Kidney (tissue), 14 donors: ENCODE data around the gene PTPRM. TPM values are rescaled to one million over a fixed set of nuclear protein-coding genes. Genes with fewer than 3 reads are reported as not detected.
A peak's percentile ranks its signal among the peaks of the same experiment; 100 is the strongest.

ENCODE experiments used
- DNase-seq, 5 donors: peaks; one replicate each; pipeline ENCODE4 v3.0.0-alpha.2; 2013 to 2020
- FAIRE-seq: peaks from 2 replicates; lab custom pipeline; 2012; peaks lifted over from hg19 to GRCh38; lab: Jason Lieb, UNC
- H3K27ac ChIP-seq, 2 donors: one replicate each; pipeline ENCODE4 v1.7.0; 2013; ENCODE audit warnings: low read depth in 2 of 2, low read length in 2 of 2, inconsistent platforms in 1 of 2
- H3K27me3 ChIP-seq: one replicate; pipeline ENCODE4 v1.7.1; 2013; ENCODE audit warnings: low read length, inconsistent platforms; ENCODE audit not compliant: control insufficient read depth, insufficient read depth
- H3K36me3 ChIP-seq, 3 donors: one replicate each; pipeline versions ENCODE4 v1.7.0 to v1.7.1; 2013; ENCODE audit warnings: low read length in 3 of 3, control low read depth in 1 of 3, inconsistent platforms in 1 of 3; ENCODE audit not compliant: insufficient read depth in 3 of 3, control insufficient read depth in 2 of 3
- H3K4me1 ChIP-seq, 3 donors: one replicate each; pipeline versions ENCODE4 v1.7.0 to v1.7.1; 2013; ENCODE audit warnings: low read length in 3 of 3, inconsistent platforms in 1 of 3, low read depth in 1 of 3; ENCODE audit not compliant: control insufficient read depth in 2 of 3, insufficient read depth in 2 of 3
- H3K4me3 ChIP-seq, 3 donors: one replicate each; pipeline versions ENCODE4 v1.7.0 to v1.8.1; 2013; ENCODE audit warnings: low read length in 3 of 3, control low read depth in 1 of 3, inconsistent platforms in 1 of 3
- H3K9ac ChIP-seq, 3 donors: one replicate each; pipeline versions ENCODE4 v1.7.0 to v1.7.1; 2013; ENCODE audit warnings: low read length in 3 of 3, control low read depth in 1 of 3, inconsistent platforms in 1 of 3
- H3K9me3 ChIP-seq, 3 donors: one replicate each; pipeline versions ENCODE4 v1.7.0 to v1.7.1; 2013; ENCODE audit warnings: low read length in 3 of 3, control low read depth in 1 of 3, inconsistent platforms in 1 of 3; ENCODE audit not compliant: control insufficient read depth in 2 of 3, insufficient read depth in 1 of 3
- intact Hi-C: fragments of 100-400 bp; cut with DNase I; formaldehyde crosslinking; loops from one replicate; pipeline ENCODE4 v1.11.1; 2022
- polyA plus RNA-seq: library from polyadenylated mRNA; stranded (reverse); fragments of 350-450 nt; fragmentation: Illumina TruSeq; extraction: RNeasy Lipid Tissue Mini Kit (QIAGEN cat#74804); gene quantifications from one replicate; pipeline ENCODE4 v1.2.3, GENCODE V29; 2014; ENCODE audit warnings: low read depth, low replicate concordance; ENCODE audit not compliant: insufficient read depth
- total RNA-seq: library from RNA; stranded (reverse); fragmentation: NEBNext Ultra II Directional; extraction: Animal tissue kit (Norgen Biotek cat#: 25700); gene quantifications from one replicate; pipeline ENCODE4 v1.2.1, GENCODE V29; 2021
- TF ChIP-seq, protein P1 (sequence below): IDR thresholded peaks from 3 replicates; pipeline ENCODE4 v1.5.1; 2012; ENCODE audit warnings: mild to moderate bottlenecking, moderate library complexity, borderline replicate concordance; ENCODE audit not compliant: insufficient read depth; ENCODE audit errors: extremely low read depth
- donor health status: control.
- donor health status: control.
- donor health status: control.
- donor health status: control.
- donor health status: control.
- donor health status: DM: yes; HTN: yes; CAD: no.
- donor health status: Normal renal cell carcinoma (clear cell type).

PTPRM gene
- total and polyA plus RNA-seq, 2 donors from 2014 or later = 52.4 to 98.9 TPM

- H3K9ac ChIP-seq = no peak overlapping the region
- TF ChIP-seq, protein P1, sequence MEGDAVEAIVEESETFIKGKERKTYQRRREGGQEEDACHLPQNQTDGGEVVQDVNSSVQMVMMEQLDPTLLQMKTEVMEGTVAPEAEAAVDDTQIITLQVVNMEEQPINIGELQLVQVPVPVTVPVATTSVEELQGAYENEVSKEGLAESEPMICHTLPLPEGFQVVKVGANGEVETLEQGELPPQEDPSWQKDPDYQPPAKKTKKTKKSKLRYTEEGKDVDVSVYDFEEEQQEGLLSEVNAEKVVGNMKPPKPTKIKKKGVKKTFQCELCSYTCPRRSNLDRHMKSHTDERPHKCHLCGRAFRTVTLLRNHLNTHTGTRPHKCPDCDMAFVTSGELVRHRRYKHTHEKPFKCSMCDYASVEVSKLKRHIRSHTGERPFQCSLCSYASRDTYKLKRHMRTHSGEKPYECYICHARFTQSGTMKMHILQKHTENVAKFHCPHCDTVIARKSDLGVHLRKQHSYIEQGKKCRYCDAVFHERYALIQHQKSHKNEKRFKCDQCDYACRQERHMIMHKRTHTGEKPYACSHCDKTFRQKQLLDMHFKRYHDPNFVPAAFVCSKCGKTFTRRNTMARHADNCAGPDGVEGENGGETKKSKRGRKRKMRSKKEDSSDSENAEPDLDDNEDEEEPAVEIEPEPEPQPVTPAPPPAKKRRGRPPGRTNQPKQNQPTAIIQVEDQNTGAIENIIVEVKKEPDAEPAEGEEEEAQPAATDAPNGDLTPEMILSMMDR = no peak
- no peak overlapping the region for H3K27ac ChIP-seq
- no peak overlapping the region for H3K4me3 ChIP-seq
- FAIRE-seq = no peak
- no peaks in the 10 kb centered on the region for H3K9me3 ChIP-seq
- no peaks in the 10 kb centered on the region for H3K27me3 ChIP-seq
- peaks cover 0 to 4% (median 0%) of the 10 kb centered on the region in 3 donors for H3K4me1 ChIP-seq
- no peaks in the 10 kb centered on the region for H3K36me3 ChIP-seq
- intact Hi-C loops = no loop called here
- DNase-seq = peak in 2 of 5 donors; percentile 17 to 31
These were observed 255.6 kb downstream of the PTPRM start for GRCh38 chr18:7822435-7823331.

GRCh38 chr18:7824970-7825369 is 257.9 kb downstream of the PTPRM start:
- TF ChIP-seq, protein P1 = no peak
- Histone ChIP-seq H3K27me3 (no peaks in the 10 kb centered on the region), H3K9me3 (no peaks in the 10 kb centered on the region), H3K4me1 (peaks cover 0 to 4% (median 0%) of the 10 kb centered on the region in 3 donors), H3K36me3 (no peaks in the 10 kb centered on the region), H3K9ac (no peak overlapping the region), H3K4me3 (no peak overlapping the region), H3K27ac (no peak overlapping the region)
- intact Hi-C loops = no loop called here
- FAIRE-seq (no peak), DNase-seq (peak in 2 of 5 donors; percentile 27 to 77)

DNA sequence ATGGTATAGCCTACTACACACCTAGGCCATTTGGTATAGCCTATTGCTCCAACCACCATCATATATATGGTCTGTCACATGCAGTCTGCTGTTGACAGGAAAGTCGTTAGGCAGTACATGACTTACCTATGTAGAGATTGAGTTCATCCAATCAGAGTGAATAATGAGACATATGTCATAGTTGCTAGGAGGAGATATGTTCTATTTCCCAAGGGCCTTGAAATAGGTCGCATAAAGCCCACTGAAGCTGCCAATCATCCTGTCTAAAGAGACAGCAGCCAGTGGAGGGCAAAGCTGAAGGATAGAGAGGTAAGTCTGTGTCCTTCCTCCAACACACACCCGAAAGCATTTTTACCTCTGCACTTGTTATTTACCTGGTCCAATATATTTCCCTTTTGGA is 263.4 kb downstream of the PTPRM start:
- Histone ChIP-seq H3K27me3 (no peaks in the 10 kb centered on the region), H3K36me3 (no peaks in the 10 kb centered on the region), H3K9me3 (no peaks in the 10 kb centered on the region), H3K9ac (no peak overlapping the region), H3K27ac (no peak overlapping the region), H3K4me3 (no peak overlapping the region), H3K4me1 (no peaks in the 10 kb centered on the region)
- TF ChIP-seq, protein P1 = no peak
- FAIRE-seq (no peak), DNase-seq (peak in 1 of 5 donors; percentile 17)
- intact Hi-C loops = no loop called here
